HepG2 (cell line): ENCODE measurements around the gene ZNF865. TPM values are rescaled to one million over a fixed set of nuclear protein-coding genes. Genes with fewer than 3 reads are reported as not detected.
A peak's percentile ranks its signal among the peaks of the same experiment; 100 is the strongest.

Experiments
- AHDC1 ChIP-seq: sonication (generic); formaldehyde crosslinking; IDR thresholded peaks from 2 replicates; pipeline ENCODE4 v1.5.1; 2020; ENCODE audit warnings: mild to moderate bottlenecking, missing genetic modification reagents, borderline replicate concordance
- CC2D1A ChIP-seq: sonication (generic); formaldehyde crosslinking; IDR thresholded peaks from 2 replicates; pipeline ENCODE4 v1.8.1; 2023; ENCODE audit warnings: mild to moderate bottlenecking, missing genetic modification reagents
- DR1 ChIP-seq: sonication (generic); formaldehyde crosslinking; IDR thresholded peaks from 2 replicates; pipeline ENCODE4 v1.8.0; 2021; ENCODE audit warnings: mild to moderate bottlenecking, missing genetic modification reagents, inconsistent platforms
- FOXM1 ChIP-seq: sonication (generic); formaldehyde crosslinking; IDR thresholded peaks from 2 replicates; pipeline ENCODE4 v1.5.0; 2020; ENCODE audit warnings: missing genetic modification reagents
- GLMP ChIP-seq: sonication (generic); formaldehyde crosslinking; IDR thresholded peaks from 2 replicates; pipeline ENCODE4 v1.9.0; 2021; ENCODE audit warnings: missing genetic modification reagents, mild to moderate bottlenecking, borderline replicate concordance
- GMEB2 ChIP-seq: IDR thresholded peaks from 2 replicates; pipeline ENCODE4 v1.6.1; 2016; ENCODE audit warnings: missing biosample characterization, missing genetic modification reagents, low read depth
- HOXA3 ChIP-seq: sonication (generic); formaldehyde crosslinking; IDR thresholded peaks from 2 replicates; pipeline ENCODE4 v1.5.0; 2020; ENCODE audit warnings: missing genetic modification reagents
- MXD4 ChIP-seq: IDR thresholded peaks from 2 replicates; pipeline ENCODE4 v1.6.1; 2016; ENCODE audit warnings: mild to moderate bottlenecking, missing biosample characterization, missing genetic modification reagents
- POGK ChIP-seq: sonication (generic); formaldehyde crosslinking; conservative IDR thresholded peaks from 2 replicates; pipeline ENCODE4 v1.8.0; 2022; ENCODE audit warnings: mild to moderate bottlenecking, moderate library complexity, missing genetic modification reagents
- THRA ChIP-seq: sonication (generic); formaldehyde crosslinking; IDR thresholded peaks from 2 replicates; pipeline ENCODE4 v1.4.0; 2020; ENCODE audit warnings: missing genetic modification reagents, borderline replicate concordance
- WIZ ChIP-seq: sonication (generic); formaldehyde crosslinking; IDR thresholded peaks from 2 replicates; pipeline ENCODE4 v1.5.1; 2020; ENCODE audit warnings: mild to moderate bottlenecking, missing genetic modification reagents
- ZNF274 ChIP-seq: sonication (generic); formaldehyde crosslinking; IDR thresholded peaks from 2 replicates; pipeline ENCODE4 v1.5.1; 2020; ENCODE audit warnings: mild to moderate bottlenecking, missing genetic modification reagents
- ZNF282 ChIP-seq: fragments of 450-650 bp; IDR thresholded peaks from 2 replicates; pipeline ENCODE4 v1.6.1; 2018; ENCODE audit not compliant: partially characterized antibody
- ZNF639 ChIP-seq: conservative IDR thresholded peaks from 2 replicates; pipeline ENCODE4 v1.6.1; 2018; ENCODE audit warnings: missing genetic modification reagents
- polyA plus RNA-seq, 8 experiments: library from polyadenylated mRNA; depleted of rRNA in 3 of 8; stranded (reverse) in 7 of 8; unstranded in 1 of 8; fragments of >200 nt; fragmentation: Illumina TruSeq in 4 of 8; extraction: Trizol in 4 of 8; gene quantifications; 2 replicates each; pipeline versions ENCODE4 v1.2.1 to v1.2.3, GENCODE V29; 2011 to 2016; ENCODE audit warnings: low read depth in 4 of 8, missing spikeins in 1 of 8, mixed read lengths in 1 of 8; ENCODE audit not compliant: insufficient read depth in 1 of 8
- total RNA-seq, 5 experiments: library from RNA; depleted of rRNA; stranded (reverse); fragments of >200 nt; fragmentation: Illumina TruSeq; extraction: Trizol; gene quantifications; 2 replicates each; pipeline ENCODE4 v1.2.3, GENCODE V29; 2016; ENCODE audit warnings: low read depth in 1 of 5

Gene ZNF865
- total and polyA plus RNA-seq, 2 of the 13 experiments (the other 11 are each of a cell fraction or from before 2014, with no cell fraction given) = 0.93 to 1.0 TPM

- TF ChIP-seq AHDC1 (CRISPR knock-in tag) (peak; percentile 56; the same call in 1 of the 2 replicates), GLMP (CRISPR knock-in tag) (no peak), WIZ (CRISPR knock-in tag) (no peak), MXD4 (CRISPR knock-in tag) (peak; percentile 47), ZNF282 (no peak), CC2D1A (CRISPR knock-in tag) (no peak), POGK (CRISPR knock-in tag) (0 out of 2 replicates have a peak, but pooled peaks have one; percentile 64), HOXA3 (CRISPR knock-in tag) (peak; percentile 87), ZNF639 (CRISPR knock-in tag) (peak; percentile 42; the same call in 1 of the 2 replicates), FOXM1 (no peak), ZNF274 (CRISPR knock-in tag) (0 out of 2 replicates have a peak, but pooled peaks have one; percentile 42), DR1 (CRISPR knock-in tag) (no peak; the same call in 1 of the 2 replicates), THRA (CRISPR knock-in tag) (peak; percentile 48), GMEB2 (CRISPR knock-in tag) (0 out of 2 replicates have a peak, but pooled peaks have one; percentile 11)
Observed at GRCh38 chr19:55653651-55654322, 48.3 kb downstream of the ZNF865 start (continued).
